ENCODE results near the gene BCORL1.

BCORL1 gene

GRCh38 chrX:130055899-130056298 is 73.5 kb downstream of the BCORL1 start:
- in situ Hi-C loops (cut with HindIII; ENCODE audit: low sequenced_read_pairs) = no loop called here

- in situ Hi-C loops (cut with HindIII; ENCODE audit: low sequenced_read_pairs) = no loop called here
These were observed 74.8 kb downstream of the BCORL1 start for GRCh38 chrX:130057209-130057608.

GRCh38 chrX:130058652-130059051 is 76.2 kb downstream of the BCORL1 start:
- in situ Hi-C loops (cut with HindIII; ENCODE audit: low sequenced_read_pairs) = no loop called here

GRCh38 chrX:130060122-130061069 is 78.0 kb downstream of the BCORL1 start:
- in situ Hi-C loops (cut with HindIII; ENCODE audit: low sequenced_read_pairs) = no loop called here

DNA sequence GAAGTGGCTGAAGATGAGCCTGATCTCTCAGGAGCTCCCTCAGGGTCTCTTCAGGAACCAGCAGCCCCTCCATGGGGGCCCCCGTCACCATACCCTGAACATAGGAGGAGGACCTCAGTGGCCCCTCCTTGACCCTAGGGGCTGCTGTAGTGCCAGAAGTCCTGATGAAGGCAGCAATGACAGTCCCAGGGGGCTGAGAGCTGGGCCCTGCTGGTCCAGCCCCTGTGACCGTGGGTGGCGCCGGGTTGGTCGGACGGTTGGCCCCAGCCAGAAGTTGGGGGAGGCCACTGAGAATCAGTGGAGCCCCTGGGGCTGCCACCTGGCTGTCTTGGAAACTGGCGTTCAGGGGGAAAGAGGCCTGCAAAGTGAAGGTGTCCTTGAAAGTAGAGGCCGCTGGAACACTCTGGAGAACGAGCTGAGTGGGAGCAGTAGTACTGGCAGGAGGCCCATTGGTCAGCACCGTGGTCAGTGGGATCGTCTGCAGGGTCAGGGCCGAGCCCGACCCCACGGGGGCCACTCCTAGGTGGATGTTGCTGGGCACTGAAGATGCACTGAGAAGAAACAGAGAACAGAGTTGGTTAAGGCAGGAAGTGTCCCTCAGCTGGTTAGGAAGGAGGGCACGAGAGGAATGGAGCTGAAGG is 84.7 kb downstream of the BCORL1 start:
- in situ Hi-C loops (cut with HindIII; ENCODE audit: low sequenced_read_pairs) = no loop called here

DNA sequence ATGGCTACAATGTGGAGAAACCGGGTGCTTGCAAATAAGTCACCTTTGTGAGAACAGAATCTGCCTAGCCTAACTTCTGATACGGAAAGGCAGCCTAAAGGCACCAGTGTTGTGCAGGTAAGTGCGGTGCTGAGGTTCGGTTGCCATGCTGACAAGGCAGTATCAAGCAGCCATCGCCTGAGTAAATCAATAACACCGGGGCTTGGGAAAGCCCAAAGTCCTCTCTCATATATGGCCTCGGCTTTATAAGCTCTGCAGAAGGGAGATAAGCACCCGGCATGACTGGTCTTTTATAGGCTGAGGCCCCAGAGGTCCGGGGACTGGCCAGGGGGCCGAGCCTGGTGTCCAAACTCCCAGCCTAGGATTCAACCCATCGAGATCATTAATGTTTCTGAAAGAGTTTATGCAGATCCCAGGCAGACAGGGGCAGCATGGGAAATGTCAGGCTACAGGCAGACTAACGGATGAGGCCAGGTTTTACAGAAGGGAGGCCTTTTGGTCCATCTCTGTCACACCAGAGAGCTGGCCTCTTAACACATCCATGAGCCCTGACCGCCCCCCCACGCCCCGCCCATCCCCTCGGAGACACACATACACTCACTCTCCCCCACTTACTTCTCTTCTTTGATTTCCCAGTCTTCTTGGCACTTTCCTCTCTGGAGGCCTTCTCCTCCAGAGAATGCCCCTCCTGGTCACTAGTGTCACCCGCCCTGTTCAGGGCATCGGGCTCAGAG is 89.3 kb downstream of the BCORL1 start:
- in situ Hi-C loops (cut with HindIII; ENCODE audit: low sequenced_read_pairs) = no loop called here

GRCh38 chrX:130072345-130072740 is 89.9 kb downstream of the BCORL1 start:
- in situ Hi-C loops (cut with HindIII; ENCODE audit: low sequenced_read_pairs) = no loop called here

- in situ Hi-C loops (cut with HindIII; ENCODE audit: low sequenced_read_pairs) = no loop called here
These were observed 93.3 kb downstream of the BCORL1 start for GRCh38 chrX:130075777-130076176.

DNA sequence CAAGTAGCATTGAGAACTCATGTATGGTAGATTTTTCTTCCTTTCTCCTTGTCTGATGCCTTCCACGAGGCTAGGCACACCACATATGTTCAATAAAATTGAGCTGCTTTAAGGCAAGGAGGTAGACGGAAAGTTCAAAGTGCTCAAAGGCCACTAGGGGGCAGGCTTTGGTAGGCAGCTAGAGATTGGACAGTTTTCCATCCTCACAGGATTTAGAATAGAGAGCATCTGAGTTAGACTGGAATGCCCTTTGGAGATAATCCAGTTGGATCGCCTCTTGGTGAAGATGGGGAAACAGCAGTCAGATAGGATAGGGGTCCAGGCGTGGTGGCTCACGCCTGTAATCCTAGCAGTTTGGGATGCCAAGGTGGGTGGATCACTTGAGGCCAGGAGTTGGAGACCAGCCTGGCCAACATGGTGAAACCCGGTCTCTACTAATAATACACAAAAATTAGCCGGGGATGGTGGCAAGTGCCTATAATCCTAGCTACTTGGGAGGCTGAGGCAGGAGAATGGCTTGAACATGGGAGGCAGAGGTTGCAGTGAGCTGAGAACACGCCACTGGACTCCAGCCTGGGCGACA is 97.5 kb downstream of the BCORL1 start:
- in situ Hi-C loops (cut with HindIII; ENCODE audit: low sequenced_read_pairs) = no loop called here

DNA sequence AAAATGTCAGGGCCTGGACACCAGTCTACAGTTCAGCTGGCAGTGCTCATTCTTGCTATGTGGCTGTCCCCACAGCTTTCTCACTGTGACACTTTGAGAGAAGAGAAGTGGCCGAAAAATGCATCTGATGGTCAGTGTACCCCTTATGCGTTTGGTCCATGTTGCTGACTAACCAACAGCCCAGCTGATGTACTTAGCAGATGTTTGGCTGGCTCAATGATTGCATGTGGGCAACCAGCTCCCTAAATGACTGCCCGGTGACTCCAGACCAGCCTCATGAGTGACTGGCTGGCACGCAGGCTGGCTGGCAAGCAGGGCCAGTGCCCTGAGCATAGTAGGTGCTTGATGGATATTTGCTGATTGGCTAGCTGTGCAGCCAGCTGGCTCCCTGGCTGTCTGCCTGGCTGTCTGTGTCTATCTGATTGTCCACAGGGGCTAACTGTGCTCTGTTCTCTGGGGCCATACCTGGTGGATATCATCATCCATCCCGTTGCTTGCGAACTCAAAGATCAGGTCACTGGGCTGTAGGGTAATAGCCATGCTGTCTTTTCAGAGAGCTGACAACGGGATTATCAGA is 98.4 kb downstream of the BCORL1 start:
- in situ Hi-C loops (cut with HindIII; ENCODE audit: low sequenced_read_pairs) = no loop called here

DNA sequence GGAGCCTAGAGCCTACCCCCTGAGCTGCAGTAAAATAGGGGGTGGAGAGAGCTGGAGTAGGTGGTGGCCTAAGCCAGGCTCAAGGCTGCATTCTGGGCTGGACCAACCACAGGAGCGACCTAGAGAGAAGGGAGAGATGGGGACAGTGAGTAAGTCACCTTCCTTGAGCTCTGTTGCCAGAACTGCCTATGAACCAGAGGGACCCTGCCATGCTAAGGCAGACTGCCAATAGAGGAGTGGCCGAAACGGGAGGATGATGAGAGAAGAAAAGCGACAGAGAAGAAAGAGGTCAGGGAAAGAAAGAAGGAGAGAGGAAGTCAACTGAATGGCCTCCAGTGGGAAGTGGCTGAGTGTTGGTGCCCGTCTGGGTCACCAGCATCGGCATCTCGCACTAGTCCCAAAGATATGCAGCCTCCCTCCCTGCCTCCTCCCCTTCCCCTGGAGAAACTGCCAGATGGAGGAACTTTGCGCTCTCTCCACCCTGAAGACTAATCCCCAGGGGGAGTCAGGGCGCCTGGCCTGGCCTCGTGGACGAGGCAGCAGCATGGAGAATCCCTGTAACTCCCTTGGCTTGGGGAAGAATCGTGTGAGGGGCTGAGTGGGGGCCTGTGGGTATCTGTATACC is 99.1 kb downstream of the BCORL1 start:
- in situ Hi-C loops (cut with HindIII; ENCODE audit: low sequenced_read_pairs) = no loop called here

- in situ Hi-C loops (cut with HindIII; ENCODE audit: low sequenced_read_pairs) = no loop called here
These were observed 100.0 kb downstream of the BCORL1 start for GRCh38 chrX:130082244-130083106.

DNA sequence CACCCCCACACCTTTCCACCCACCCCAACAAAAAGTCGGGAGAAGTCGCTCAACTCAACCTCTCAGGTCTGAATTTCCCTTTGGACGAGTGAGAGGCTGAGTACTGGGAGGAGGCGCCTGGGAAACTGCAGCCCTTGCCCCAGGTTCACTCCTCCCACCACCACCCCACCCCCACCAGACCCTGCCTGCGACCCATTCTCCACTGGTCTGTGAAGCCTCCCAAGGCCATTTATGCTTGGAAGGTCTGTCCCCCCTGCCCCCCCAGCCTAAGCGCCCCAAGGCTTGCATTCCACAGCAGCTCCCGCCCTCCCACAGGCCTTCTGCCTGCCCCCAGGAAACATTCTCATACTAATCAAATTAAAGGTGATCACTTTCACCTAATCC is 100.7 kb downstream of the BCORL1 start:
- in situ Hi-C loops (cut with HindIII; ENCODE audit: low sequenced_read_pairs) = no loop called here

DNA sequence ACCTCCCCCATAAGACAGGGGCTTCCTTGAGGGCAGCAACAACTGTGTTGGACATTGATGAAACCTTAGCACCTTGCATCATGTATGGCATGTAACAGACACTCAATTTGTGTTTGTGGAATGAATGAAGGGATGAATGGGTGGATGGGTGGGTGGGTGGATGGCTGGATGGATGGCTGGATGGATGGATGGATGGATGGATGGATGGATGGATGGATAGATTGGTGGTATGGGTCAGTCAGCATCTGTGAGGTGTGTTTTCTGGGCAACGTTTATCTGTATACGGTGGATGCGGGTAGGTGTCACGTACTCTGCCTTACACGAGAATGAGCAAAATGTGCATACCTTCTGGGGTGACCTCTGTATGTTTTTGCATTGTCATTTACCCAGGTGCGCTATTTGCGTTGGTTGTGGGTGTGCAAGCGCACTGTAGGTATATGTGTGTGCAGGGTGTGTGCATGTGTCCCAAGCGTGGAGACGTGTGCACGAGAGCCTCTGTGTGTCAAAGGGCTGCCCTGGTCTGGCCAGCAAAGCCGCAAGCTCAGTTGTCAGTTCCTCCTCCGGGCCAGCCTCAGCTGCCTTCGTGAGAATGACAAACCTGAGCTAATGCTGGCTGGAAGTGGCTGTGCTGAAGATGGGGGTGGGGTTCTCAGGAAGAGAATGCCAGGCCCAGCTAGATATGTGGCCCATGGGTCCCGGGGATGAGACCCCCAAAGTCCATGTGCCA is 101.4 kb downstream of the BCORL1 start:
- in situ Hi-C loops (cut with HindIII; ENCODE audit: low sequenced_read_pairs) = no loop called here

DNA sequence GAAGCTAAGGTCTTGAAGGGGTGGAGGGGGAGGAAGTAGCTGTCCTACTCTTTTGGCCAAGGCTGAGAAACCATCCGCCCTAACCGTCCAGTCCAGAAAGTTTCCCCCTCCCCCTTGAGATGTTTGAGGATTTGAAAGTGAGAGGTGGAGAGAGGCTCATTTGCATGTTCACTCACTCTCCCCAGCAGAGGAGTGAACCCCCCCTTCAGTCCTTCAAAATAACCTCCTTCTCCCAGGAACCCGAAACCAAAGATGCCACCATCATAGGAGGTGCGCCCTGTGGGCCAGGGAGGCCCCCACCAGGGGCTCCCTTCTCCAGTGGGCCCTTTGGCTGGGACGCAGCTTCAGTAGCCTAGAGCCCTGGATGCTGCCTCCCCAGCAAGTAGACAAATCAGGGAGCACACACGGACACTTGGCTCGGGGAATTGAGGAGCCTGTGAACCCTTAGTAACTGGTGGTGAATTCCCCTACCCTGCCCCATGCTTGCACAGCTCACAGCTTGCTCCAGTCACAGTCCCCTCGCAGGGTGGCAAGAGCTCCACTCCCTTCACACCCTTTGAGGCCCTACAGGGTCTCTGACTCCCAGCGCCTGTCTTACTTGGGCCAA is 102.3 kb downstream of the BCORL1 start:
- in situ Hi-C loops (cut with HindIII; ENCODE audit: low sequenced_read_pairs) = no loop called here

DNA sequence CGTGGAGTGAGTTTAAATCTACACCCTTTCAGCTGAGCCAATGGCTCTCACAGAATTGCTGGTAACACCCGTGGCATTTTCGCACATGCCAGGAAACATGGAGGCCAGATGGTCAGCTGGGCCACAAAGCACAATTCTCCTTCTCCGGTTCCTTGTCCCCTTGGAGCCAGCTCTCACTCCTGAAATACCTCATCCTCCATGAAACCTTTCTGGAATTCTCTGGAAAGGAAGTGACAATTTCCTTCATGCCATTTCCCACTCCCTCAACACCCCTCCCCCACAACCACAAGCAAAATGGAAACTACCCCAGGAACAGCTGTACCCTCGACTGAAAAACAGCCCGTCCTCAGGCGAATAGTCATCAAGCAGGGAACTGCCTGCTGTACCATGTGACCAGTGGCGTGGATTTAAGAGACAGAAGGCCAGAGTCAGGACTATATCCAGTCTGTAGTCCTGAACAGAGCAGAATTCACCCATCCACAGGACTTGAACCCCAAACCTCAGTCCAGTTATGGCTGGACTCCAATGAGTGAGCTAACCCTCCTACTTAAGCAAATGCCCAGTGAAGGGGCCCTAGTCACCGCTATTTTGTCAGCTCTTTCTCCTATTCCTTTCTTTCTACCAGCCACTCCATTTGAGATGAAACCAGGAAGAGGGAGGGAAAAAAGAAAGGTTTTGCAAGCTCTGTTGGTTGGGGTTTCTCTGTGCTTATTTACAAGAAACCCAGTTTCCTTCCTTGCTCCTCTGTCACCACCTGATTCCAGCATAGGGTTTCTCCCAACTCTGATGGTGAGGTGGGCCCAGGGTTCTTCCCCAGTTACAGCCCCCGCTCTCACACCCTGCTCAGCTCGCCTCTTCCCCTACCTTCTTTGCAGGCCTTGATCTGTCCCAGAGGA is 103.4 kb downstream of the BCORL1 start:
- in situ Hi-C loops (cut with HindIII; ENCODE audit: low sequenced_read_pairs) = no loop called here

DNA sequence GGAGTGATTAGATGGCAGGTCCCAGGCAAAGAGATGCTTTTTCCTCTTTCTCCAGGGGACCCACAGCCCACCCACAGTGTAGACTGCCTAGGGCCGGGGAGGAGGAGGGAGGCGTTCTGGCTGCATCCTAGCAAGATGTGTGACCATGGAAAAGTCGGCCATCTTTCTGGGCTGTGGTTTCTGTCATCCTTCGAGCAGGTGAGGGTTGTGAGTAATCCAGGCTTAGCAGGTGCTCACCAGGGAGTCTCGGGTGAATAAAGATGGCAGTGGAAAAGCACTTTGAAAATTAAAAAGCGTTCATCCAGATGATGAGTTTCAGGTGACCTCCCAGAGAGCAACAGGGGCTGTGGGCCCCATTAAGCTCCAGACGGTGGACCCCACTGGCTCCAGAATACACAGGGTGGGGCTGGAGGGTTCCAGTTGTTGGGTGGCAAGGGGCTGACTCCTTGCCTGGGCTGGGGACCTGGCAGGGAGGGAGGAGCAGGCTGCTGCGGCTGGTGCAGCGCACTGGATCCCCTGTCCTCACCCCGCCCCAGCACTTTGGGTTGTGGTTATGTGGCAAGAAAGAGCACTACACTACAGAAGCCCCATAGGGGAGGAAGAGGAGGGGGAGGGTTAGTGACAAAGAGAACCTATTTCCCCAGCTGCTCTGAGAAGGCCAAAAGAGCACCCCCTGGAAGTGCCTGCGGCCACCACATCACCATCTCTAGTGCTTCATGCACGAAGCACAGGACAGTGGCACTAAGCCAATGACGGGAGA is 104.2 kb downstream of the BCORL1 start:
- in situ Hi-C loops (cut with HindIII; ENCODE audit: low sequenced_read_pairs) = no loop called here
